ENCODE measurements around the gene TRIM46.

TRIM46 gene

GRCh38 chr1:155171836-155172731, 1.6 kb upstream of the TRIM46 start:
- no peak for DNase-seq (ENCODE audit: low spot score)

GRCh38 chr1:155172732-155173477, 744 bp upstream of the TRIM46 start, which contains the start of gene KRTCAP2:
Gene KRTCAP2 (minus strand): TSS chr1:155173304. CDS start chr1:155173224, 80 bp downstream.
- DNase-seq (ENCODE audit: low spot score): peak; percentile 97

- DNase-seq (ENCODE audit: low spot score): peak; percentile 61
Measured at GRCh38 chr1:155174324-155175280, 953 bp downstream of the TRIM46 start.

- peak; percentile 12 for DNase-seq (ENCODE audit: low spot score)
Measured at GRCh38 chr1:155175281-155175926, 1.8 kb downstream of the TRIM46 start.

GRCh38 chr1:155175927-155176371, 2.3 kb downstream of the TRIM46 start:
- peak; percentile 39 for DNase-seq (ENCODE audit: low spot score)

DNA sequence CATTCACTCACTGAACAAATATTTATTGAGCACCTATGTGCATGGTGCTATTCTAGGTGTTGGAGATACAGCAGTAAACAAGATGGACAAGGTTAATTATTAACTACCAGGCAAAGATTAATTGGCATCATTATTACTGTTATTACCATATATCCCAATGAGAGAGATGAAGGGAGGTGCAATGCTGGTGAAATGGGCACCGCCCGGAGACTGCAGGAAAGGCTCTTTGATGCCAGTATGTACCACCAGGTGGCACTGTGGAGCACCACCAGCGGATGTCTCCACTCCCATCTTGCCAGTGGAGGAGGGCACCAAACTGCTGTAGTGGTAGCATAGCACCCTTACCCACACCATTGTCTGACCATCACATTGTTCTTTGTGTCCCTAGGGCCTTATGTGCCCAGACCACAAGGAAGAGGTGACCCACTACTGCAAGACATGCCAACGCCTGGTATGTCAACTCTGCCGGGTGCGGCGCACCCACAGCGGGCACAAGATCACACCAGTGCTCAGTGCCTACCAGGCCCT, 3.0 kb downstream of the TRIM46 start:
- DNase-seq (ENCODE audit: low spot score): peak; percentile 91

DNA sequence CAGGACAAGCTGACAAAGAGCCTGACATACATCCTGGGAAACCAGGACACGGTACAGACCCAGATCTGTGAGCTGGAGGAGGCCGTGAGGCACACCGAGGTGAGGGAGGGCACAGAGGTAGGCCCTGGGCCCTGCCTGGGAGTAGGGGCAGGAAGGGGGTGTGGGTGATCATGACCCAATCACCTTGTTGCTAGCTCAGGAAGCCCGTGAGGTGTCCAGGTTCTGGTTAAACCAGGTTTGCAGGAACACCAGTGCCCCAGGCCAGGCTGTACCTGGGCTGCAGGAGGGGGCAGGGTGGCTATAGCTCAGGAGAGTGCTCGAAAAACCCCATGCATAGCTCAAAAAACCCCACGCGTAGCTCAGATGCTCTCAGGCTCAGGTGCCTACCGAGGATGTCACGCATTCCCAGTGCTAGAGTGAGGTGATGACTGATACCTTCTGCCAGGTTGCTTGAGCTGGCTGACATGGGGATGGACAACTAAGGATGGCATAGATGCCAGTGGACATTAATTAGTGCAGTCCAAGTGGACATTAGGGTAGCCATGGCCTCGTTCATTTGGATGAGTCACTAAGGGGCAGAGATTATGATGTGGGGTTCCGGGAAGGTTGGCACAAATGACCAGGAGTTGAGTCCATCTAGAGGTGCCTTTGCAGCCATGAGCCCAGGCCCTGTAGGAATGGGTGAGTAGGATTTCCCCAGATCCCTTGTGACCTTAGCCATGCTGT, 3.7 kb downstream of the TRIM46 start:
- DNase-seq (ENCODE audit: low spot score): no peak

GRCh38 chr1:155177918-155178281, 4.3 kb downstream of the TRIM46 start:
- DNase-seq (ENCODE audit: low spot score): no peak

GRCh38 chr1:155178441-155179111, 4.9 kb downstream of the TRIM46 start:
- peak; percentile 14 for DNase-seq (ENCODE audit: low spot score)

DNA sequence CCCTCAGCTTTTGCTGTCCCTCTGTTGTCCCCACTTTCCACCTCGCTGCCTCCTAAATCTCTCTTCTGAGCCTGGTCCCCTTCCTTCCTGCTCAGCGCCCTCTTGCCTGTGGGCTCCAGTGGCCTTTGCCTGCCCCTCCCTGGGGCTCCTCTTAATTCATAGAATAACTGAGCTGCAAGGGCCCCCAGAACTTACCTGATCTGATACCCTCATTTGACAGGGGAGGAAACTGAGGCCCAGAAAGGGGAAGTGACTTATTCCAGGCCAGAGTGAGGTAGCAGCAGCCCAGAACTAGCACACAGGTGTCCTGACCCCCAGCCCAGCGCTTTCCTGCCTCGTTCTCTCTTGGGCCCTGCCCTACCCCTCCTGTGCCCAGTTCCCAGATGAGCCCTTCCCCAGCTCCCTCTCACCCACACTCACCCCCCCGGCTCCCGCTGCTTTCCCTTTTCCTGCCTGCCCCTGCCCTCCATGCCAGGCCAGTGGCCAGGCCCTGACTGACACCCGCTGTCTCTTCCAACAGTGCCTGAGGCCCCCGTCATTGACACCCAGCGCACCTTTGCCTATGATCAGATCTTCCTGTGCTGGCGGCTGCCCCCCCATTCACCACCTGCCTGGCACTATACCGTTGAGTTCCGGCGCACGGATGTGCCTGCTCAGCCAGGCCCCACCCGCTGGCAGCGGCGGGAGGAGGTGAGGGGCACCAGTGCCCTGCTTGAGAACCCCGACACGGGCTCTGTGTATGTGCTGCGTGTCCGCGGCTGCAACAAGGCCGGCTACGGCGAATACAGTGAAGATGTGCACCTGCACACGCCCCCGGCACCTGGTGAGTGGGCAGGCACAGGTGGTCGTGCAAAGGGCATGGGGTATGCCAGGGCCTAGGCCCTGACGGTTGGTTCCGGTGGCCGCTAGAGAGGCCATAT, 5.7 kb downstream of the TRIM46 start:
- no peak for DNase-seq (ENCODE audit: low spot score)

- no peak for DNase-seq (ENCODE audit: low spot score)
Measured at GRCh38 chr1:155181371-155182051, 7.9 kb downstream of the TRIM46 start.

DNA sequence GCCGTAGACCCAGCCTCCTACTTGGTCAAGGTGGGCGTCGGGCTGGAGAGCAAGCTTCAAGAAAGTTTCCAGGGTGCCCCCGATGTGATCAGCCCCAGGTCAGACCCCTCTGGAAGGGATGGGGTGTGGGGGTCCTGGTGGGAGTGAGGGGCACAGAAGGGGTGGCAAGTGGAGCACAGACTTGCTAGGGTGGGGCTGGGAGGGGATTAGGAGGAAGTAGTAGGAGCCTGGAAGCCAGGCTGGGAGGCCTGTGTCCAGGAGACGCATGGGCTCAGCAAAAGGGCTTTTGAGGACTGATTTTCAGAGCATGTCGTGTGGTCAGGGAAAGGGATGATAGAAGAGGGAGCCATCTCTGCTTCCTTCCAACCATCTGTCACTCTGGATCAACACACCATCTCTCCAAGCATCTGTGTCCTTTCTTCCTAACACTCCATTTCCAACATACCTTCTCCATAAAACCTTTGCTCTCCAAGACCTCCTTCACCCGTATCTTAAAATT, 8.5 kb downstream of the TRIM46 start:
- no peak for DNase-seq (ENCODE audit: low spot score)

GRCh38 chr1:155183775-155184221, 10.1 kb downstream of the TRIM46 start:
- no peak for DNase-seq (ENCODE audit: low spot score)

DNA sequence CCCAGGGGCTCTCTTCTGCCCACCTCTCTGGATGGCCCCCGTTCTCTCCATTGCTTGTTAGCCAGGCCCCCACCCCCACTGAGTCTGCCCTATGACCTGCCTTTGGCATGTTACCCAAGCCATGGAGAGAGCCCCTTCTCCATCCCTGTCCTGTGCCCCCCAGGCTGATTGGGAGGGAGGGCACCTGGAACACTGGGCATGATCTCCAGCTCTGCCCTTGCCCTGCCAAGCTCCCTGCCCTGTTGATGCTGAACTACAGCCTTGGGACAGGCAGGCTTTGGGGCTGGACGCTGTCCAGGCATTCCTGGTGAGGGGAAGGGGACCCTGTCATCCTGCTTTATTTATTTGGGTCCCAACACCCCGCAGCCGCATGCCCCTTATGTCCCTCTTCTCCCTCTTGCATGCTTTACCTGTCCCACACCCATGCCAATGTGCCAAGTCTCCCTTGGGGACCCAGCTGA, 10.7 kb downstream of the TRIM46 start:
- DNase-seq (ENCODE audit: low spot score): no peak

GRCh38 chr1:155184835-155185782, 11.5 kb downstream of the TRIM46 start:
- DNase-seq (ENCODE audit: low spot score): no peak

DNA sequence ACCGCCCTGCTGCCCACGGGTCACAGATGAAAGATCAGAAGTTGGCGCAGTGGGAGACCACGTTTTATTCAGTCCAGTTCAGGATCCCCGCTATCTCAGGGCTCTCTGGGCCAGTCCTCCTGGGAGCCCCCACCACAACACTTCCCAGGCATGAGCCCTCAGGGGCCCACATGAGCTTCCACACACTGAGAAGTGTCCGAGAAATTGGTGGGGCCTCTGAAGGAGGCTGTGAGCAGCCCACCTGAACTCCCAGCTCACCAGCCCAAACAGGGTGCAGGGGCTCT, 12.1 kb downstream of the TRIM46 start:
- DNase-seq (ENCODE audit: low spot score): no peak

Data from Ammon's horn (tissue), 1 donor.